Left lung (tissue), 10 donors: ENCODE data around the gene GLIS2. TPM values are rescaled to one million over a fixed set of nuclear protein-coding genes. Genes with fewer than 3 reads are reported as not detected.
A peak's percentile ranks its signal among the peaks of the same experiment; 100 is the strongest.

Source experiments
- ATAC-seq: fragments of 200-7000 bp; cut with Tn5 transposase; one replicate; pipeline ENCODE4 v1.9.1; 2020; ENCODE audit warnings: moderate library complexity
- DNase-seq, 4 donors: peaks; one replicate each; pipeline ENCODE4 v3.0.0-alpha.2; 2013 to 2020
- H3K27ac ChIP-seq, 2 donors: fragments of 200-600 bp; sonication (generic) in 1 of 2; one replicate each; pipeline versions ENCODE4 v1.5.0 to v1.8.0; 2020 to 2021
- H3K27me3 ChIP-seq, 2 donors: fragments of 200-600 bp; sonication (generic) in 1 of 2; one replicate each; pipeline versions ENCODE4 v1.5.0 to v1.8.0; 2020 to 2021
- H3K36me3 ChIP-seq, 2 donors: fragments of 200-600 bp; sonication (generic) in 1 of 2; one replicate each; pipeline versions ENCODE4 v1.5.0 to v1.8.0; 2020 to 2021
- H3K4me1 ChIP-seq, 2 donors: fragments of 200-600 bp; one replicate each; pipeline ENCODE4 v1.8.0; 2021
- H3K4me3 ChIP-seq, 2 donors: fragments of 200-600 bp; sonication (generic) in 1 of 2; one replicate each; pipeline versions ENCODE4 v1.5.0 to v1.8.0; 2020 to 2021; ENCODE audit warnings: mild to moderate bottlenecking in 1 of 2
- H3K9me3 ChIP-seq, 2 donors: fragments of 200-600 bp; sonication (generic) in 1 of 2; one replicate each; pipeline versions ENCODE4 v1.5.0 to v1.8.0; 2020 to 2021
- CTCF ChIP-seq, 2 donors: fragments of 200-600 bp; sonication (generic) in 1 of 2; IDR thresholded peaks; one replicate each; pipeline versions ENCODE4 v1.5.0 to v1.8.0; 2021; ENCODE audit warnings: antibody characterized with exemption in 2 of 2
- intact Hi-C, 2 donors: fragments of 100-400 bp; cut with DNase I; formaldehyde crosslinking; loops; one replicate each; pipeline versions ENCODE4 v1.11.2 to v1.14.2; 2022
- polyA plus RNA-seq, 6 donors: library from polyadenylated mRNA; unstranded; fragments of 120-200 nt; gene quantifications; one replicate each; pipeline ENCODE4 v1.2.1, GENCODE V29; 2013; ENCODE audit not compliant: insufficient read length in 6 of 6
- total RNA-seq, 2 donors: library from RNA; stranded (reverse); fragmentation: NEBNext Ultra II Directional; extraction: Animal tissue kit (Norgen Biotek cat#: 25700); gene quantifications; one replicate each; pipeline ENCODE4 v1.2.1, GENCODE V29; 2021
- donor health status: DM: no; HTN: yes; CAD: no.
- donor health status: DM: no; HTN: no; CAD: no.

GLIS2 gene
- total and polyA plus RNA-seq, 8 donors, result 17.2 to 31.0 (median 25.3) TPM

GRCh38 chr16:4338712-4339299, 22.9 kb downstream of the GLIS2 start:
- intact Hi-C loops, result no loop called here
- Histone ChIP-seq H3K27me3 (no peaks in the 10 kb centered on the region), H3K27ac (peak overlapping the region; percentile 57 to 72), H3K36me3 (peaks cover 0 to 75% of the 10 kb centered on the region in 2 donors), H3K4me1 (peaks cover 8 to 43% of the 10 kb centered on the region in 2 donors), H3K4me3 (no peak overlapping the region), H3K9me3 (no peaks in the 10 kb centered on the region)
- TF ChIP-seq CTCF (IDR thresholded peaks at IDR 0.05), result no peak
- ATAC-seq (no peak), DNase-seq (no peak)

GRCh38 chr16:4339455-4339854, 23.6 kb downstream of the GLIS2 start:
- peaks cover 0 to 72% of the 10 kb centered on the region in 2 donors for H3K36me3 ChIP-seq
- no peak for ATAC-seq
- no peaks in the 10 kb centered on the region for H3K27me3 ChIP-seq
- H3K27ac ChIP-seq, result peak overlapping the region; percentile 57 to 72
- TF ChIP-seq CTCF (IDR thresholded peaks at IDR 0.05), result no peak
- intact Hi-C loops, result no loop called here
- no peak for DNase-seq
- no peaks in the 10 kb centered on the region for H3K9me3 ChIP-seq
- no peak overlapping the region for H3K4me3 ChIP-seq
- peaks cover 8 to 44% of the 10 kb centered on the region in 2 donors for H3K4me1 ChIP-seq

GRCh38 chr16:4339909-4340308, 24.0 kb downstream of the GLIS2 start:
- H3K4me3 ChIP-seq, result no peak overlapping the region
- H3K4me1 ChIP-seq, result peaks cover 8 to 45% of the 10 kb centered on the region in 2 donors
- no peaks in the 10 kb centered on the region for H3K9me3 ChIP-seq
- H3K27me3 ChIP-seq, result no peaks in the 10 kb centered on the region
- no peak for TF ChIP-seq CTCF (IDR thresholded peaks at IDR 0.05)
- intact Hi-C loops, result no loop called here
- DNase-seq (peak in 1 of 4 donors; percentile 81), ATAC-seq (no peak)
- peak overlapping the region in 1 of 2 donors; percentile 72 for H3K27ac ChIP-seq
- H3K36me3 ChIP-seq, result peaks cover 0 to 68% of the 10 kb centered on the region in 2 donors

- no peak for TF ChIP-seq CTCF (IDR thresholded peaks at IDR 0.05)
- intact Hi-C loops, result no loop called here
- Histone ChIP-seq H3K27me3 (no peaks in the 10 kb centered on the region), H3K4me3 (no peak overlapping the region), H3K36me3 (peaks cover 0 to 62% of the 10 kb centered on the region in 2 donors), H3K4me1 (peaks cover 8 to 50% of the 10 kb centered on the region in 2 donors), H3K9me3 (no peaks in the 10 kb centered on the region), H3K27ac (peak overlapping the region in 1 of 2 donors; percentile 72)
- ATAC-seq, result no peak
- DNase-seq, result no peak
These were observed 24.6 kb downstream of the GLIS2 start for GRCh38 chr16:4340443-4340842.

GRCh38 chr16:4341250-4341649, 25.4 kb downstream of the GLIS2 start:
- ATAC-seq (no peak), DNase-seq (no peak)
- intact Hi-C loops, result no loop called here
- Histone ChIP-seq H3K36me3 (peaks cover 0 to 54% of the 10 kb centered on the region in 2 donors), H3K4me3 (no peak overlapping the region), H3K4me1 (peaks cover 12 to 58% of the 10 kb centered on the region in 2 donors), H3K9me3 (no peaks in the 10 kb centered on the region), H3K27ac (no peak overlapping the region), H3K27me3 (no peaks in the 10 kb centered on the region)
- no peak for TF ChIP-seq CTCF (IDR thresholded peaks at IDR 0.05)
